Keratinocyte (primary cell): ENCODE results near the gene MLX. TPM values are rescaled to one million over a fixed set of nuclear protein-coding genes. Genes with fewer than 3 reads are reported as not detected.

Experiments used
- DNase-seq: peaks from one replicate; pipeline ENCODE4 v3.0.0-alpha.2; 2011; ENCODE audit warnings: low read depth, missing footprints, low spot score
- FAIRE-seq: peaks from 2 replicates; lab custom pipeline; 2011; peaks lifted over from hg19 to GRCh38; lab: Jason Lieb, UNC
- H2AFZ ChIP-seq: 2 replicates; pipeline ENCODE4 v1.6.0; 2012; ENCODE audit warnings: low read length, control low read depth, inconsistent platforms; ENCODE audit not compliant: control insufficient read depth
- H3K27ac ChIP-seq: 2 replicates; pipeline ENCODE4 v1.5.1; 2011; ENCODE audit warnings: low read length; ENCODE audit not compliant: control insufficient read depth, insufficient read depth
- H3K27me3 ChIP-seq: 3 replicates; pipeline ENCODE4 v1.6.0; 2011; ENCODE audit warnings: low read length; ENCODE audit not compliant: control insufficient read depth, insufficient read depth; ENCODE audit errors: extremely low read depth
- H3K36me3 ChIP-seq, 2 experiments: 2 replicates in 1 of 2; 3 replicates in 1 of 2; pipeline ENCODE4 v1.5.1; 2011; ENCODE audit warnings: low read length in 2 of 2, mild to moderate bottlenecking in 1 of 2; ENCODE audit not compliant: control insufficient read depth in 2 of 2, insufficient read depth in 2 of 2; ENCODE audit errors: extremely low read depth in 1 of 2
- H3K4me1 ChIP-seq: 3 replicates; pipeline ENCODE4 v1.5.1; 2011; ENCODE audit warnings: low read length; ENCODE audit not compliant: control insufficient read depth, insufficient read depth; ENCODE audit errors: extremely low read depth
- H3K4me2 ChIP-seq: 3 replicates; pipeline ENCODE4 v1.6.0; 2011; ENCODE audit warnings: low read depth, low read length; ENCODE audit not compliant: control insufficient read depth, insufficient read depth; ENCODE audit errors: extremely low read depth
- H3K4me3 ChIP-seq, 3 experiments: fragments of 200-600 bp in 1 of 3; sonication (generic) in 1 of 3; 2 replicates in 2 of 3; 3 replicates in 1 of 3; pipeline ENCODE4 v1.5.1; 2011 to 2016; ENCODE audit warnings: low read length in 3 of 3, mild to moderate bottlenecking in 3 of 3, control low read depth in 2 of 3, inconsistent platforms in 1 of 3, low read depth in 1 of 3, mixed read lengths in 1 of 3, mixed run types in 1 of 3, moderate library complexity in 1 of 3; ENCODE audit not compliant: control insufficient read depth in 2 of 3, insufficient read depth in 2 of 3; ENCODE audit errors: extremely low read depth in 1 of 3
- H3K79me2 ChIP-seq: 2 replicates; pipeline ENCODE4 v1.6.0; 2012; ENCODE audit warnings: low read length; ENCODE audit not compliant: control insufficient read depth, insufficient read depth
- H3K9ac ChIP-seq: 3 replicates; pipeline ENCODE4 v1.6.0; 2011; ENCODE audit warnings: low read length; ENCODE audit not compliant: control insufficient read depth, insufficient read depth; ENCODE audit errors: extremely low read depth
- H3K9me1 ChIP-seq: 3 replicates; pipeline ENCODE4 v1.6.0; 2011; ENCODE audit warnings: low read length; ENCODE audit not compliant: control insufficient read depth, insufficient read depth; ENCODE audit errors: extremely low read depth
- H3K9me3 ChIP-seq: 2 replicates; pipeline ENCODE4 v1.5.1; 2012; ENCODE audit warnings: low read depth, low read length; ENCODE audit not compliant: control insufficient read depth
- H4K20me1 ChIP-seq: 3 replicates; pipeline ENCODE4 v1.6.0; 2011; ENCODE audit warnings: low read length; ENCODE audit not compliant: control insufficient read depth, insufficient read depth; ENCODE audit errors: extremely low read depth
- EZH2 ChIP-seq: IDR thresholded peaks from one replicate; pipeline ENCODE4 v1.6.1; 2012; ENCODE audit warnings: inconsistent platforms, mild to moderate bottlenecking, low read length, moderate library complexity
- dilution Hi-C: fragments of 300-500 bp; cut with MboI; formaldehyde crosslinking; loops from one replicate; pipeline ENCODE4 v1.7.0; 2020; ENCODE audit warnings: low sequenced_read_pairs; ENCODE audit not compliant: extremely low pct_ligation_motif_present
- polyA plus RNA-seq, 5 experiments: library from polyadenylated mRNA; depleted of rRNA in 3 of 5; stranded (reverse) in 3 of 5; stranded (forward) in 1 of 5; unstranded in 1 of 5; fragments of >200 nt; gene quantifications; 1 replicate in 1 of 5; 2 replicates in 3 of 5; 3 replicates in 1 of 5; pipeline versions ENCODE4 v1.2.1 to v1.2.3, GENCODE V29; 2011 to 2012; ENCODE audit warnings: missing spikeins in 2 of 5, low read depth in 1 of 5, low replicate concordance in 1 of 5
- TF ChIP-seq, protein P1 (sequence below), 3 experiments: IDR thresholded peaks in 1 of 3; conservative IDR thresholded peaks in 1 of 3; optimal IDR thresholded peaks in 1 of 3; 2 replicates in 2 of 3; 3 replicates in 1 of 3; pipeline versions ENCODE3 to v1.5.1; 2011; ENCODE audit warnings: low read length in 3 of 3, mild to moderate bottlenecking in 3 of 3, moderate library complexity in 2 of 3, control low read depth in 1 of 3, inconsistent platforms in 1 of 3; ENCODE audit not compliant: insufficient read depth in 2 of 3; ENCODE audit errors: extremely low read depth in 1 of 3

The MLX gene
- polyA plus RNA-seq, 1 donor (not counting 4 experiments of a cell fraction or from before 2014, with no cell fraction given): 39.2 TPM

GRCh38 chr17:42577532-42578281, 10.8 kb downstream of the MLX start, which contains the start of gene PSMC3IP:
Gene PSMC3IP (minus strand): TSS chr17:42577729. CDS start chr17:42577686, 43 bp downstream.
- Histone ChIP-seq H3K27ac (peak within 1 kb of the TSS; percentile 79), H3K79me2 (peaks cover 30% of the 10 kb centered on the region), H2AFZ (peak within 1 kb of the TSS; percentile 88), H3K36me3 (peaks cover 31 to 41% of the 10 kb centered on the region in 2 experiments), H3K4me3 (peak within 1 kb of the TSS; percentile 76 to 98 (median 92)), H3K4me1 (peaks cover 18% of the 10 kb centered on the region), H3K9me3 (no peaks in the 10 kb centered on the region), H3K9me1 (no peaks in the 10 kb centered on the region), H3K9ac (peak within 1 kb of the TSS; percentile 92), H3K27me3 (no peaks in the 10 kb centered on the region), H3K4me2 (peak within 1 kb of the TSS; percentile 88), H4K20me1 (no peaks in the 10 kb centered on the region)
- TF ChIP-seq, protein P1, sequence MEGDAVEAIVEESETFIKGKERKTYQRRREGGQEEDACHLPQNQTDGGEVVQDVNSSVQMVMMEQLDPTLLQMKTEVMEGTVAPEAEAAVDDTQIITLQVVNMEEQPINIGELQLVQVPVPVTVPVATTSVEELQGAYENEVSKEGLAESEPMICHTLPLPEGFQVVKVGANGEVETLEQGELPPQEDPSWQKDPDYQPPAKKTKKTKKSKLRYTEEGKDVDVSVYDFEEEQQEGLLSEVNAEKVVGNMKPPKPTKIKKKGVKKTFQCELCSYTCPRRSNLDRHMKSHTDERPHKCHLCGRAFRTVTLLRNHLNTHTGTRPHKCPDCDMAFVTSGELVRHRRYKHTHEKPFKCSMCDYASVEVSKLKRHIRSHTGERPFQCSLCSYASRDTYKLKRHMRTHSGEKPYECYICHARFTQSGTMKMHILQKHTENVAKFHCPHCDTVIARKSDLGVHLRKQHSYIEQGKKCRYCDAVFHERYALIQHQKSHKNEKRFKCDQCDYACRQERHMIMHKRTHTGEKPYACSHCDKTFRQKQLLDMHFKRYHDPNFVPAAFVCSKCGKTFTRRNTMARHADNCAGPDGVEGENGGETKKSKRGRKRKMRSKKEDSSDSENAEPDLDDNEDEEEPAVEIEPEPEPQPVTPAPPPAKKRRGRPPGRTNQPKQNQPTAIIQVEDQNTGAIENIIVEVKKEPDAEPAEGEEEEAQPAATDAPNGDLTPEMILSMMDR (optimal IDR thresholded peaks at IDR 0.05 in 1 of 3, IDR thresholded peaks at IDR 0.05 in 1 of 3, conservative IDR thresholded peaks at IDR 0.05 in 1 of 3; ENCODE audit: extremely low read depth in 1 of 3, insufficient read depth in 2 of 3, low read length in 3 of 3): peak; percentile 39 to 50 (median 47)
- no peak for TF ChIP-seq EZH2
- dilution Hi-C loops: no loop called here
- peak; percentile 9 for FAIRE-seq
- peak; percentile 74 for DNase-seq

- H3K36me3 ChIP-seq: peaks cover 28 to 40% of the 10 kb centered on the region in 2 experiments
- peak overlapping the region; percentile 88 for H3K4me2 ChIP-seq
- no peaks in the 10 kb centered on the region for H3K27me3 ChIP-seq
- FAIRE-seq (no peak), DNase-seq (no peak)
- H3K4me1 ChIP-seq: peaks cover 18% of the 10 kb centered on the region
- no peak overlapping the region for H2AFZ ChIP-seq
- H3K79me2 ChIP-seq: peaks cover 30% of the 10 kb centered on the region
- TF ChIP-seq, protein P1 (optimal IDR thresholded peaks at IDR 0.05 in 1 of 3, IDR thresholded peaks at IDR 0.05 in 1 of 3, conservative IDR thresholded peaks at IDR 0.05 in 1 of 3; ENCODE audit: extremely low read depth in 1 of 3, insufficient read depth in 2 of 3, low read length in 3 of 3): peak; percentile 82 to 83 (median 83)
- TF ChIP-seq EZH2: no peak
- no peaks in the 10 kb centered on the region for H4K20me1 ChIP-seq
- no peaks in the 10 kb centered on the region for H3K9me3 ChIP-seq
- peak overlapping the region; percentile 92 for H3K9ac ChIP-seq
- dilution Hi-C loops: no loop called here
- no peaks in the 10 kb centered on the region for H3K9me1 ChIP-seq
- peak overlapping the region; percentile 76 to 98 (median 92) for H3K4me3 ChIP-seq
- H3K27ac ChIP-seq: peak overlapping the region; percentile 79
Observed at GRCh38 chr17:42578282-42578869, 11.5 kb downstream of the MLX start.
